Coronary artery (tissue), 2 donors: ENCODE measurements around the gene DCLRE1C.
A peak's percentile ranks its signal among the peaks of the same experiment; 100 is the strongest.

Experiments
- DNase-seq: peaks from one replicate; pipeline ENCODE4 v3.0.0-alpha.2; 2017; ENCODE audit warnings: low spot score
- H3K27ac ChIP-seq, 2 donors: fragments of 200-600 bp; sonication (generic); one replicate each; pipeline ENCODE4 v1.5.1; 2016 to 2019
- H3K4me3 ChIP-seq: fragments of 200-600 bp; sonication (generic); 2 replicates; pipeline ENCODE4 v1.5.1; 2016; ENCODE audit warnings: mild to moderate bottlenecking, moderate library complexity
- CTCF ChIP-seq: fragments of 200-600 bp; sonication (generic); IDR thresholded peaks from one replicate; pipeline ENCODE4 v1.5.1; 2019; ENCODE audit warnings: antibody characterized with exemption

Gene DCLRE1C

DNA sequence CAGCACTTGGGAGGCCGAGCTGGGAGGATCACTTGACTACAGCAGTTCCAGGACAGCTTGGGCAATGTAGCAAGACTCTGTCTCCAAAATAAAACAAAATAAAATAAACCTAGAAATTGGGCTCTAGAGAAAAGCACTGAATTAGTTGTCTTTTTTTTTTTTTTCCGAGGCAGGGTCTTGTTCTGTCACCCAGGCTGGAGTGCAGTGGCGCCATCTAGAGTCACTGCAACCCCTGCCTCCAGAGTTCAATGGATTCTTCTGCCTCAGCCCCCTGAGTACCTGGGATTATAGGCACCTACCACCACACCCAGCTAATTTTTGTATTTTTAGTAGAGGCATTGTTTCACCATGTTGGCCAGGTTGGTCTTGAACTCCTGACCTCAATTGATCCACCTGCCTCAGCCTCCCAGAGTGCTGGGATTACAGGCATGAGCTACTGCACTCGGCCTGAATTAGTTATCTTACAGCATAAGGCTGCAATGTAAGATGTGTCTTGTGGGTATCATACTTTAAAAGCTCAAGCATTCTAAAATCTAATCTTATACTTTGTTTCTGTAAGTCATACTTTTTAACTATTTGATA lies 18.1 kb upstream of the DCLRE1C start:
- no peak overlapping the region for H3K27ac ChIP-seq
- TF ChIP-seq CTCF = no peak
- DNase-seq = no peak
- H3K4me3 ChIP-seq = no peak overlapping the region

DNA sequence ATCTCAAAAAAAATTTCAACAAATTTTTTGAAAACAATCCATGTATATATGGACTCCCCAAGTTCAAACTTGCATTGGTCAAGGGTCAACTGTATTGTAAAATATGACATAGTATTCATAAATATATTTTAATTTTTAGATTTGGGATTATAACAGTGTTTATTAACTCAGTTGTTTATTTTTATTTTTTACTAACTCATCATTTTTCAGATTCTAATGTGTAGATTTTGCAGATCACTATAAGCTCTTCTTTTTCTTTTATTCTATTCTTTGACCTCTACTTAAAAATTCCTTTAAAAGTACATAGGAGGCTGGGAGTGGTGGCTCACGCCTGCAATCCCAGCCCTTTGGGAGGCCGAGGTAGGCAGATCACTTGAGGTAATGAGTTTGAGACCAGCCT lies 14.0 kb upstream of the DCLRE1C start:
- H3K27ac ChIP-seq = no peak overlapping the region
- DNase-seq = no peak
- TF ChIP-seq CTCF = no peak
- H3K4me3 ChIP-seq = no peak overlapping the region

GRCh38 chr10:14959221-14960057 lies 5.5 kb upstream of the DCLRE1C start, which contains the start of gene MEIG1:
TSS of gene MEIG1 (plus strand) at chr10:14959388. CDS start at chr10:14966469, 7,081 bp downstream.
- no peak for TF ChIP-seq CTCF
- peak within 1 kb of the TSS; percentile 92 to 96 for H3K27ac ChIP-seq
- H3K4me3 ChIP-seq = peak within 1 kb of the TSS; percentile 81
- peak; percentile 95 for DNase-seq

DNA sequence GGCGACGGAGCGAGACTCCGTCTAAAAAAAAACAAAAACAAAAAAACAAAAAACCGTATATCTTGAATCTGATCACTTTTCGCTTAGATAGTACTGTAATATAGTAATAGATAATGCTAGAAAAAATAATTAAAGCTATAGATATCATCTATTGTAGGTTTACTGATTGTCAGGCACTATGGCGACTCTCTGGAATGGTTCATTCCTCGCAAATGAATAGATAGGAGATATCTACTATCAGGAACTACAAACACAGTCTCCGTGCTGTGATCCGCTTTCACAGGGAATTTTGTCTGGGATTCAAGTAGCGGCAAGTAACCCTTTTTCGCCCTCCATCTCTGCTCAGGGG lies 5.0 kb upstream of the DCLRE1C start:
- no peak for DNase-seq
- no peak for TF ChIP-seq CTCF
- peak overlapping the region; percentile 81 for H3K4me3 ChIP-seq
- peak overlapping the region; percentile 92 to 96 for H3K27ac ChIP-seq

GRCh38 chr10:14954934-14955333 lies 1.0 kb upstream of the DCLRE1C start:
- no peak overlapping the region for H3K4me3 ChIP-seq
- H3K27ac ChIP-seq = no peak overlapping the region
- no peak for DNase-seq
- no peak for TF ChIP-seq CTCF

GRCh38 chr10:14953424-14954000 lies 384 bp downstream of the DCLRE1C start:
- Histone ChIP-seq H3K27ac (peak overlapping the region; percentile 67 to 97), H3K4me3 (peak overlapping the region; percentile 91)
- no peak for TF ChIP-seq CTCF
- DNase-seq = no peak
